HG02840 (cell line): ENCODE results near the gene KRTAP5-6.
"Not testable (repeated sequence)": the region's sequence is repeated elsewhere in the genome, so short reads cannot be mapped to it uniquely, and the experiment has no call there.

Experiments used
- ATAC-seq: cut with Tn5 transposase; IDR thresholded peaks from one replicate; pipeline ENCODE4 v1.9.1; 2021; ENCODE audit warnings: mild to moderate bottlenecking, moderate library complexity, moderate number of reproducible peaks; ENCODE audit not compliant: unreplicated experiment, low FRiP score

The KRTAP5-6 gene

DNA sequence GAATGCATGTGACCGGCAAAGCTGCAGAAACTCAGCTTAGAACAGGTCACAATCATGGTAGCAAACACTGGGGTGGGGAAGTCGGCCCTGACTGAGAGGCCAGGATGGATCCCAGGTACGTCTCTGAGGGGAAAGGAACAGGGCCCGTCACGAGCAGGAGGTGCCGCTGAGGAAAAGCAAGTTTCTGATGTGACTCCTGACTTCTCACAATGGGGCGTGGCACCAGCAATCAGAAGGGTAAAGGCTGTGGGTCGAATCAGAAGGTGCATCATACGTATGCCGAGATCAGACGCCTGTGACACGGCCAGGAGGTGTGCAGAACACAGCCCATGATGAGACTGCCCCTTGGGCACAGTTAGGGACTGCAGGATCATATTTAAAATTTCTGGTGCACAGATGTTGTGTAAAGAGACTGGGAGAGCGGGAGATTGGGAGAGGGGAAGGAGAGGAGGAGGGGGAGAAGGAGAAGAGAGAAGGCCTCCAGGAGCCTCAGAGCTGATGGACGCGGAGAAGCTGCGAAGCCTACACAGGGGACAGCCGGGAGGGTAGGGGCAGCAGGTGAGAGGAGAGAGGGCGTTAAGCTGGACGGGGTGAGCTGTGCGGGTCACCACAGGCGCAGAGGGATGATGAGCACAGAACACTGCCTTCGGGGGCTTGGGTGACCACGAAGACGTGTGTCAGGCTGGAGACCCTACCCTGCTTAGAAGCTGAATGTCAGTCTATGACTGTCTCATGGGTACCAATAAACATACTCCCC is 36.7 kb upstream of the KRTAP5-6 start:
- ATAC-seq, result no peak

DNA sequence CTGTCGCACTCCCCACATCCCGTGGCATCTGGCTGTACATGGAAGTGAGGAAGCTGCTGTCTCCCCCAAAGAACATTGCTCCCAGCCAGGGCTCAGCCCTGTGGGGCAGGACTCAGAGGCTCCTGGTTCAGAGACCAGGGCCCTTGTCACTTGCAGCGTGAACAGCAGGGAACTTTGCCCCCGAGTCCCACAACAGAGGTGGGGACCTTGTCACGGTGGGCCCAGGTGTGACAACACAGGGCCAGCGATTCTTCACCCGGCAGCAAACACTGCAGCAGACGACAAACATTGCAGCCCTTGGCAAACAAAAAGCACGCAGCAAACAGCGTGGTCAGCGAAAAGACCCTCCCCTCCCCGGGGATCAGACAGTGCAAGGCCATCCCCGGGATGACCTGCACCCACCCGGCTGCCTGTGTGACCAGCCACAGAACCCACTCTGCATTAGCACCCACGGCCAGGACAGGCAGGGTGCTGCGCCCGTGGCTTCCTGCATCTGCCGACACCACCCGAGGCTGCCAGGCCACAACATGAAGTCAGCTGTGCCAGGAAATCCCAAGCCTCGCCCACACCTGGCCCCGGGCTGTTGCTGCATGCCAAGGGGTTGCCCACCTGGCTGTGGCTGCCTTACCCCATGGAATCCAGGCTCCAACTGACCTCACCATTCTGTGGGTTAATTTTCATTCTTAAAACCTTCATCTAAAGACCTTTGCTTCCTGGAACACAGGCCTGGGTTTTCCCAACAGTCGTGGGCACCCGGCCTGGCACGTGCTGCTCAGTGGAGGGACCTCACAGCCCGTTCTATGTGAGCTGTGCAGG is 35.3 kb upstream of the KRTAP5-6 start:
- not testable (repeated sequence) for ATAC-seq

DNA sequence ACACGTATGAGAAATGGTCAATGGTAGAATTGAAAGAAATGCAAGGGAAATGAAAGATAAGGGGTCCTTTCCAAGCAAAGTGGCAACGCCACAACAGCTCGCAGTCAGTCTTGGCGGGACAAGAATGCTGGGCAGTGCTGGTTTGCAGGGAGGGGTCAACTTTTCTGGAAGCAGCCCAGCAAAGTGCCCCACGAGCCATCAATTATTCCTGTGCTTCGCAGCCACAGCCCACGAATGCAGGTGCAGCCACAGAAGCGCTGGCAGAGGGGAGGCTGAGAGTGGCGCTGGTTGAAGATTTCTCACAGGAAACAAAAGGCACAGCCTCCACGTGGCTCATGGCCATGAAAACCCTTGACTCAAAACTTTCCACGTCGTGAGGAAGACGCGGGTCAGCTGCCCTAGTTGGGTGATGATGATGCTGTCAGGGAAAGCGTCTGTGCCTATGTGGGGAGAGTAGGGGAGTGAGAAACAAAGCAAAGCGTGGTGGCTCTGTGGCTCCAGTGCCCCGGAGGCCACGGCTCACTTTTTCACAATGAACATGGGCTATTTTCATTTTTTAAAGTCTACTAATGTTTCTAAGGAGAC is 34.2 kb upstream of the KRTAP5-6 start:
- not testable (repeated sequence) for ATAC-seq

DNA sequence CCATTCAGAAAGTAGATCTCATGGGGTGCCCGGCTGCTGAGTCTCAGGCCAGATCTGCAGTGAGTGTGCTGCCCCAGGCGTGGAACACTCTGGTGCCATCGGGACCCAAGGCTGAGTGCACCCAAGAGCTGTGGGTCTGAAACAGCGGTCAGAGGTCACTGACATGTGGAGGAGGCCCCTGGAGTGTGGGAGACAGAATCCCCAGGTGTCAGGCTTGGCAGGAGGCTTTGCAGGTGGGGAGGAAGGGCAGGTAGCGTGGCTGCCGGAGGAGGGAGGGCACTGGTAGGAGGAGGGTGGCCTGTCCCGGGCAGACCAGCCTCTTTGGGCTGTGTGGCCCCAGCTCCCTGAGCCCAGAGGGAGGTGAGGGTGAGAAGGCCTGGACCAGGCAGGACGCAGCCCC is 31.7 kb upstream of the KRTAP5-6 start:
- no peak for ATAC-seq

DNA sequence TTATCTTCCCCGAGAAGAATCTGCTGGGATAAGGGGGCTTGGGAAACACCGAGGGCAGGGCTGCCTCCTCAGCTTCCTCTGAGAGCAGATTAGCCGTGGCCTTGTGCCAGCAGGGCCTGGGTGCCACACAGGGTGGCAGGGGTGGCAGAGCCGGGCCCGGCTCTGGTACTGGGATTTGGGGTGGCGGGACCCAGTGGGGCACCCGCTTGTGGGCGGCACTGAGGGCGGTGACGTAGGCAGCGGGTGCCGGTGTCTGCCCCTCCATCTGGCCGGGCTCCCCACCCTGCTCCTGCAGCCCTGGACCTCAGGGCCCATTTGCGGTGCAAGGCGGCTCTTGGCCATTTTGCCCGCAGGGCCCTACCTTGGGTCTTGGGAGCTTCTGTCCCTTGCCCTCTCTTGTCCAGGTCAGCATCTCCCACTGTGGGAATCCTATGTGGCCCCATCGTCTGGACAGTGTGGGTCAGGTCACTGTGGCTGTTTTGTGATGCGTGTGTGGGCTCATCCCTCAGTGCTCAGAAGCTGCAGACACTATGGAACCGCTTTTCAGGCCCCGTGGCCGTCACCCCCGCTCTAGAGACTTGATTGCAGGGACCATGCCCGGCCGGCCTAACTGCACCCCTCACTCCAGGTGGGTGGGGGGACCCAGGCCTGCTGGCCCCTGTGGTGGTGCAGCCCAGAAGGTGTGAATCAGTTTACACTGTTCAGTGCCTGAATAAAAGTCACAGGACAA is 29.7 kb upstream of the KRTAP5-6 start:
- no peak for ATAC-seq

DNA sequence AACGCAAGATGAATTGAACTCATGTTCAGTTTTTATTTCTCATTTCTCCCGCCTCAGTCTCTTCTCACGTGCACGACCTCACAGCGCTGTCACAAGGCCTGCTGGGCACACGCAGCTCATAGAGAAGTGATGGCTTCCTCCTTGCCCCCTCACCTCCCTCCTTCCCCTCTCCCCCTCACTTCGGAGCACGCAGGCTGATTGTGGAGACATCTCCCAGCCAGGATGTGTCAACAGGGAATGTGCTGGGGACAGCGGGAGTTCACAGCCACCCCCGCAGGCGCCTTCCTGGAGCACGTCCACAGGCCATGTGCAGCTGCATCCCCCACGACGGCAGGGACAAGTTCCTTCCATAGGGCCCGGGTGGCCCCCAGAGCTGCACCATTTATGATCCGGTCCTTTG is 29.1 kb upstream of the KRTAP5-6 start:
- no peak for ATAC-seq

DNA sequence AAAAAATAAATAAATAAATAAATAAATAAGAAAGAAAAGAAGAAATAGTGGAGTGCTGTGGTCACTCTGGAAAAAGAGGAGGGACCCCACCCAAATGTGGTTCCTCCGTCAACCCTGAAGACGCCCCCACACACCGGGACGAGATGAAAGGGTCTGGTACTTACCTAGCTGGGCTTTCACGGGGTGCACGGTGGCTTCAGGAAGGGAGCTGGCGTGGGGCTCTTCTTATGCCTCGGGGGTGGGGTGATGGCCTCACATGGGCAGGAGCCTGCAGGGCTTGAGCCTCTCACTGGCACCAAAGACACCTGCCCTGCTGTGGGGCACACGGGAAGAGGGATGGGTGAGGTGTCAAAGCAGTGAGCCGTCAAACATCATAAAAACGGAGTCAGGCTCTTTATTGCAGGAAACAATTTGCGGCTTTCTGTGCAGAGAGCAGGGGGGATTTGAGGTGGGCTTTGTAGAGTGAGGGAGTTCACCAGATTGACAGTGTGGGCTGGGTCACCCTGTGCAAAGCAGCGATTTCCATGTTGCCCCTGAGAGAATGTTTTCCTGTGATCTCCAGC is 28.0 kb upstream of the KRTAP5-6 start:
- ATAC-seq, result no peak

DNA sequence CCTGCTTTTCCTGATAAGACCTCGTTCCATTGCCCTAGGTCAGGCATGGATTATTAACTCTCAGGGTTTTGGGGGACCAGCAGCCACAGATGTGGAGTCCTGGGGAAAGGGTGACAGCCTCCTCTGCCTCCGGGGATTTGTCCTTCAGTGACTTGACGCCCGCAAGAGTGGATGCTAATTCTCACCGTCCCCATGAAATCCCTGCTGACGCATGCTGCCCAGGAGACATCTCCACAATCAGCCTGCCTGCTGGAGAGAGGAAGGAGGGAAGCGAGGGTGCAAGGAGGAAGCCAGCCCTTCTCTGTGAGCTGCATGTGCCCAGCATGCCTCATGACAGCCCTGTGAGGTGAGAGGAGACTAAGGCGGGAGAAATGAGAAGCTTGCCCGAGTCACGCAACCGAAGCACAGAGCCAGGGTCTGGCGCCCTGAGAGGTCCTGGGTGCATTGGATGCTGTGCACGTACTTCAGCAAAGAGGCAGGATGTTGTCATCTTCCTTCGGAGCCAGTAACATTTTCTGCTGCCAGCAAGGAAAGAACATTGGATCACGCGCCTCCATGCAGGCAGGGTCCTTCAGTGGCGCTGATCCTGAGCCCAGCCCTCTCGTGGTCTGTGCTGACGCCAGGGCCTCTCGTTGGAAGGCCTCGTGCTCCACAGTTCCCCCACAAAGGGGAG is 27.3 kb upstream of the KRTAP5-6 start:
- no peak for ATAC-seq

DNA sequence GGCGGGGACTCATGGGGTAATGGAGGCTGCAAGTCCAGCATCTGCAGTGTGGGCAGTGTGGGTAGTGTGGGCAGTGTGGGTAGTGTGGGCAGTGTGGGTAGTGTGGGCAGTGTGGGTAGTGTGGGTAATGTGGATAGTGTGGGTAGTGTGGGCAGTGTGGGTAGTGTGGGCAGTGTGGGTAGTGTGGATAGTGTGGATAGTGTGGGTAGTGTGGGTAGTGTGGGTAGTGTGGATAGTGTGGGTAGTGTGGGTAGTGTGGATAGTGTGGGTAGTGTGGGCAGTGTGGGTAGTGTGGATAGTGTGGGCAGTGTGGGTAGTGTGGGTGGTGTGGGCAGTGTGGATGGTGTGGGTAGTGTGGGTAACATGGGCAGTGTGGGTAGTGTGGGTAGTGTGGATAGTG is 26.5 kb upstream of the KRTAP5-6 start:
- ATAC-seq, result not testable (repeated sequence)

DNA sequence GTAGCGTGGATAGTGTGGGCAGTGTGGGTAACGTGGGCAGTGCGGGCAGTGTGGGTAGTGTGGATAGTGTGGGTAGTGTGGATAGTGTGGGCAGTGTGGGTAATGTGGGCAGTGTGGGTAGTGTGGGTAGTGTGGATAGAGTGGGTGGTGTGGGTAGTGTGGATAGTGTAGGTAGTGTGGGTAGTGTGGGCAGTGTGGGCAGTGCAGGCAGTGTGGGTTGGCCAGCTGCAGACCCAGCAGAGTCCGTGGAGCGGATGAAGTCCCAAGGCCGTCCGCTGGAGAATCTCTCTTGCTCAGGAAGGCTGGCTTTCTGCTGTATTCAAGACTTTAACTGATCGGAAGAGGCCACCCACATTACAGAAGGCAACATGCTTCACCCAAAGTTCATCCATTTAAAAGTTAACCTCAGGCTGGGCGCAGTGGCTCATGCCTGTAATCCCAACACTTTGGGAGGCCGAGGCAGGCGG is 26.1 kb upstream of the KRTAP5-6 start:
- ATAC-seq, result no peak

DNA sequence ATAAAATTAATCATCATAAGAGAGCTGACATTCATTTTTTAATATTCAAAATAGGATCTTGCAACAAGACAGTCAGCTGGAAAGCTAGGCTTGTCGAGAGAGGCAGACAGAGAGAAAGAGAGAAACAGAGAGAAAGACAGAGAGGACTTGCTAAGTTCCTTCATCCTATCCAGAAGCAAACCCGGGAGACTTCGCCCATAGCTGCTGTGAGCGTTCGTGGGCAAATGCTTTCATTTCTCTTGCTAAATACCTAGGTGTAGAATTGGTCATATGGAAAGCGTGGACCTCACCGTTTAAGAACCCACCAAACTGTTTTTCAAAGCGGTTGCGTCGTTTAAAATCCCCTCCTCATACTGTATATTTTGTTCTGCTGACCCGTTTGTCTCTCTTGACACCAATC is 25.3 kb upstream of the KRTAP5-6 start:
- no peak for ATAC-seq

DNA sequence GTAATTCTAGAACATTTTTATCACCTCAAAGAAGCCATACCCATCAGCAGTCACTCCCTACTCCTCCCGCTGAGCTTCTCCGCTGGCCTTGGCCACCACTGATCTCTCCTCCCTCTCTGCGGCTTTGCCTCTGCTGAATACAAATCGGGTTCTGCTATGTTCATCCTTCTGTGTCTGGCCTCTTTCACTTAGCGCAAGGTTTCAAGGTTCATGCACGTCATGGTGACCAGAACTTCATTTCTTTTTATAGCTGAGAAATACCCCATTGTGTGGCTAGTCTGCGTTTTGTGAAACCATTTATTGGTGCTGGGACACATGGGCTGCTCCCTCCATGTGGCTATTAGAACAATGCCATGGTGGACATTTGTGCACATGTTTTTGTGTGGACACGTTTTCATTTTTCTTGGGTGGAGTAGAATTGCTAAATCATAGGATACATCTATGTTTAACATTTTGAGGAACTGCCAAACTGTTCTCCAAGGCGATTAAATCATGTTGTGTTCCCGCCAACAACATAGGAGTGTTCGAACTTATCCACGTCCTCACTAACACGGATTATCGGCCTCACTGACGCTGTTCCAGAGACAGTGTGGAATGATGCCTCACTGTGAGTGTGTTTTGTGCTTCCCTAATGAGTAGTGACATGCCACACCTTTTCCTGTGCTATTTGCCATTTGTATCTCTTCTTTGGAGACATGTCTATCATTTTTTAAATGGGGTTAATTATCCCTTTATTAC is 24.2 kb upstream of the KRTAP5-6 start:
- no peak for ATAC-seq

DNA sequence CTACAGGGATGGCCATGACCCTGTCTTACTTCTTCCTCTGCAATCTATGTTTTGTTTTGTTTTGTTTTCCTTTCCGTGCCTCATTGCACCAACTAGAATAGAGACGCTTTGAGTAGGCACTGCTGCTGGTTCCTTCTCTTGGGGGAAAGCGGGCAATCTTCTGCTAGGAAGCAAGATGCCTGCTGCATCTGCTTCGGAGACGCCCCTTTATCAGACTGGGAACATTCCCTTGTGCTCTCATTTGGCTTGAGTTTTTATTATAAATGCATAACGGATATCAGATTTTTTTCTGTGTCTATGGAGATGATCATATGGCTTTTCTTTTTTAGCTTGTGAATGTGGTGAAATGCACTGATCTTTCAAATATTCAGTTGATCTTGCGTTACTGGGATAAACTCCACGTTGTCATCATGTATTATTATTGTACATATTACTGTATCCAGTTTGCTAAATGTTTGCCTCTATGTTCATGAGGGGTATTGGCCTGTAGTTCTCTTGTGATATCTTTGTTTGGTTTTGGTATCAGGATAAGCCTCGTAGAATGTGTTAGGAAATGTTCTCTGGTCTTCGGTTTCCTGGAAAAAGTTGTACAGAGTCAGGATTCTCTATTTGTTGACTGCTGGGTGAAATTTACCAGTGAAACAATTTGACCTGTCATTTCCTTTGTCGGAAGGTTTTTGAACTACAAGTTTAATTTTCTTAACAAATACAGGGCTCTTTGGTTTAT is 23.4 kb upstream of the KRTAP5-6 start:
- no peak for ATAC-seq

DNA sequence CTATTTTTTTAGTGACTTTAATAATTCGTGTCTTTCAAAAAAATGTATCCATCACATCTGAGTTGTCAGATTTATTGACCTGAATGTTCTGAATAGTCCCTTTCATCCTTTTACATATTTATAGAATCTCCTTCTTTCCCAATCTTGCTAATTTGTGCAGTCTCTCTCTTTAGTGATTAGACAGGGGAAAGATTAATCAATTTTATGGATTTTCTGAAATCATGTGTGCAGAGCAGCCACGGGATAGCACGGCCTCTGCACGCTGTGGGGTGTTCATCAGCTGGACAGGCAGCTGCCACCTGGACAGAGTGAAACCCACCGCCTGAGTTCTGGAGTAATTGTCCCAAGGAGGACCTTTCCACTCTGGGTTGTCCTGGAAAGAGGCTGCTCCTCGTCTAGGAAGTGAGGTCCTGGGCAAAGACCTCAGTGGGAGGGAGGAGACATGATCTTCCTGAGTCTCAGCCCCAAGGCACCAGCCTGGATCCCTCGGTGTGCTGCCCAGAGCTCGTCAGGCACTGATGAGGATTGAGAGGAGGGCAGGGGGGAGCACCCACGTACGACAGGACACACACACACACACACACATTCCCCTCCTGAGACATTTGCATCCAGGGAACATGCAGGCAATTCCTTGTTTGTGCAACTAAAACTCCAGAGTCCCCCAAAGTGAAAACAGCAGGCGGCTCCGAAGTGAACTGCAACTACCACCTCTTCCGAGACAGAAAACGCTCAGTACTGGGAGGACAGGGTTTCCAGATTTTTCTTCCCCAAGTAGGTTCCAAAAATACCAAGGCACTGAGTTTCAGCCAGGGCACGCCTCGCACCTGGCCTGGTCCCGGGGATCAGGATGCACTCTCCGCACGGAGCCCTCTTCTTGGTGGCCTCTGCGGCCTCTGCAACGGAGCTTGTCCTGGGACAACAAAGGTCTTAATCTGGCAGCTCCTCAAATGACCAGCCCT is 22.5 kb upstream of the KRTAP5-6 start:
- ATAC-seq, result no peak

DNA sequence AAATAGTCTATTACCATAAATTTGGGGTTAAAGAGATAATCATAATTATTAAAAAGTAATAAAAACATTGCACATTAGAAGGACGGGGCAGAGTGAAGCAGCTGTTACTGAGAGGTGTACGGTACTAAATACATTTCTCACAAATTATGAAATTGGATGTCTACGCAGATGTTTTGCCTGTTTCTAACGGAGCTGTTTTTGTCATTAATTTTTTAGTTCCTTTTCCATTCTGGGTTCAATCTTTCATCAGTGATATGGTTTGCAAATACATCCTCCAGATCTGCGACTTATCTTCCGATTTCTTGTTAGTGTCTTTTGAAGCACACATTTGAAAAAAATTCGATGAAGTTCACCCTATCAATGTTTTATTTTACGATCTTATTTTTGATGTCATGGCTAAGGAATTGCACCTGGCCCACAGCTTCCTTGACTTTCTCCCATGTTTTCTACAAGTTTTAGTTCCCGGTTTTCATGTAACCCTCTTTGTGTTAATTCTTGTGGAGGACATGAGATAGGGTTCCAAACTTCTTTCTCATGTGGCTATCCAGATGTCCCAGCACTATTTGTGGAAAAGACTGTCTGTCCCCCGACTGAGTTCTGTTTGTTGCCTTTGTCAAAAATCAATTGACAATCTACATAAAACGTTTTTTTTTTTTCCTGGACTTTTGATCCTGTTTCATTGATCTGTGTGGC is 21.3 kb upstream of the KRTAP5-6 start:
- ATAC-seq, result no peak

DNA sequence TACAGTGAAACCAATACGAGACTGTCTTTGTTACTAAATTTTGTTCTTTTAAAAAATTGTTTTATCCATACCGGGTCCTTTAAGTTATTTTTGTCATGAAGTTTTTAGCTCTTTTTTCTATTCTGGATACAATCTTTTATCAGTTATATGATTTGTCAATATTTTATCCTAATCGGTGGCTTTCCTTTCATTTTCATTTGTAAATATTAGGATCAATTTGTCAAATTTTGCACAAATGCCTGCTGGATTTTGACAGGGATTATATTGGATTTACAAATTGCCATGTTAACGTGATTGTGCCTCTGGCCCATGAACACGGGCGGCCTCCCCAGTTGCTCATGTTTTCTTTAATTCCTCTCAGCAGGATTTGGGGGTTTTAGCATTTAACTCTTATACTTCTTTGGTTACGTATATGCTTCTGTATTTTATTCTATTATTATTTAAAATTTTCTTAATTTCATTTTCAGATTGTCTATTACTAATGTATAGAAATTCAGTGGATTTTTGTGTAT is 20.7 kb upstream of the KRTAP5-6 start:
- ATAC-seq, result no peak

DNA sequence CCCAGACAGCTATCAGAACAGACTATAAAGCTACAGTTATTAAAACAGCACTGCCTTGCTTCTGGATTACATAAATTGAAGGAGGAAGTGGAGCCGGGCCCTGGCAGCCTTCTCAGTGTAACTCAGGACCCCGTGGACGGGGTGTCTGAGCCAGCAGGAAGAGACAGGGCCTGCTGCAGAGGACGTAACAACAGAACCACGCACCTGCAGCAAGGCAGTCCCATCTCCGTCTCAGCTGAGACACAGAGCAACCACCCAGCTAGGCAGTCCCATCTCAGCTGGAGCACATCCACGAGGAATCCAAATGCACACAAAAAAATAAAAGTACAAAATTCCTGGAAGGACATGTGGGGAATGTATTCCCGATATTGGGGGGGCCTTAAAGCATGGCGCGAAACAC is 17.1 kb upstream of the KRTAP5-6 start:
- no peak for ATAC-seq
